HEK293 (cell line): ENCODE data around the gene CBX5.

Experiments
- FEZF1 ChIP-seq: fragments of 450-650 bp; formaldehyde crosslinking; IDR thresholded peaks from 2 replicates; pipeline ENCODE4 v1.5.1; 2016; ENCODE audit warnings: missing biosample characterization, missing genetic modification characterization
- KLF16 ChIP-seq: fragments of 450-650 bp; formaldehyde crosslinking; IDR thresholded peaks from 2 replicates; pipeline ENCODE4 v1.5.1; 2017; ENCODE audit warnings: missing biosample characterization, missing genetic modification characterization
- TSHZ1 ChIP-seq: fragments of 450-650 bp; formaldehyde crosslinking; IDR thresholded peaks from 2 replicates; pipeline ENCODE4 v1.5.1; 2016; ENCODE audit warnings: missing biosample characterization, missing genetic modification characterization, borderline replicate concordance
- ZBTB7A ChIP-seq: fragments of 450-650 bp; formaldehyde crosslinking; IDR thresholded peaks from 2 replicates; pipeline ENCODE4 v1.5.1; 2016; ENCODE audit warnings: low read depth, missing biosample characterization, missing genetic modification characterization
- ZNF175 ChIP-seq: fragments of 450-650 bp; formaldehyde crosslinking; IDR thresholded peaks from 2 replicates; pipeline ENCODE4 v1.5.1; 2016; ENCODE audit warnings: missing biosample characterization, missing genetic modification characterization
- ZNF24 ChIP-seq: fragments of 450-650 bp; formaldehyde crosslinking; IDR thresholded peaks from 2 replicates; pipeline ENCODE4 v1.5.1; 2016; ENCODE audit warnings: missing biosample characterization, missing genetic modification characterization
- ZNF555 ChIP-seq: fragments of 450-650 bp; formaldehyde crosslinking; conservative IDR thresholded peaks from 2 replicates; pipeline ENCODE4 v1.5.1; 2017; ENCODE audit warnings: missing biosample characterization, mild to moderate bottlenecking, missing genetic modification characterization, inconsistent platforms
- TF ChIP-seq, protein P1 (sequence below): fragments of 450-650 bp; formaldehyde crosslinking; IDR thresholded peaks from 2 replicates; pipeline ENCODE4 v1.5.1; 2016; ENCODE audit warnings: missing biosample characterization, missing genetic modification characterization

DNA sequence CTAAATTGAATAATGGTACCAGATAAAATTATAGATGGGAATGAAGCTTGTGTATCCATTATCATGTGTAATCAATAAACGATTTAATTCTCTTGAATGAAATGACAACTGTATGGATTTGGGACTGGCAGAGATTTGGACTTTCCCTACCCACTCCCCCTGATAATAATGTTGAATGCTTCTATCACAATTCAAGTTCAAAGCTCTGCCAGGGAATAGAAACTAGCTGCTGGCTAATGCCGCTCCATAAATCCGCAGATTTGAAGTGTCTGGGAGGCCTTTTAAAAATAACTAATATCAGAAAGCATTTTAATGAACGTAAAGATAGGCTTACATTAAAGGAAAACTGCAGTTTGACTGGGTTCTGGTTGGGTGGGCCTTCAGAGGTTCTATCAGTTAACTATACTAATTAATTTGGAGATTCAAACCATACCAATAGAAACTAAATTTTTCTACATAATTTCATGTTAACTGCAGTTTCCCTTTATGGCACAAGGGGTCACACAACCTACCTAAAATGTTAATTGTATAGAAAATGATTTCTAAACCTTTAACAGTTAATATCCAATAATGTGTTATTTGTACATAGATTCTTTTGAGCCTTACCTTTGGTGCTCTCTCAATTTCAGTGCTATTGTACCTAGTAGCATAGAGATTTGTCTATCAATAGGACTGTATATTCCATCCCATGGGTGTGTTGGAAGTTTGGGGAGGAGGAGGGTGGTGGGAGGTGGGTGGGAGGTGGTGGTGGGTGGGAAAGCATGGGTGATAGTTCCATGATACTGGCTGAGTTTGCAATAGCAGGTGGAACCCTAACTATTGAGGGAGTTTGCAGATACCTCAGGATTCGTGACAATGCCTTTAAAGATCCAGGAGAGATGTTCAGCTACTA is 5.5 kb upstream of the CBX5 start:
- TF ChIP-seq, protein P1, sequence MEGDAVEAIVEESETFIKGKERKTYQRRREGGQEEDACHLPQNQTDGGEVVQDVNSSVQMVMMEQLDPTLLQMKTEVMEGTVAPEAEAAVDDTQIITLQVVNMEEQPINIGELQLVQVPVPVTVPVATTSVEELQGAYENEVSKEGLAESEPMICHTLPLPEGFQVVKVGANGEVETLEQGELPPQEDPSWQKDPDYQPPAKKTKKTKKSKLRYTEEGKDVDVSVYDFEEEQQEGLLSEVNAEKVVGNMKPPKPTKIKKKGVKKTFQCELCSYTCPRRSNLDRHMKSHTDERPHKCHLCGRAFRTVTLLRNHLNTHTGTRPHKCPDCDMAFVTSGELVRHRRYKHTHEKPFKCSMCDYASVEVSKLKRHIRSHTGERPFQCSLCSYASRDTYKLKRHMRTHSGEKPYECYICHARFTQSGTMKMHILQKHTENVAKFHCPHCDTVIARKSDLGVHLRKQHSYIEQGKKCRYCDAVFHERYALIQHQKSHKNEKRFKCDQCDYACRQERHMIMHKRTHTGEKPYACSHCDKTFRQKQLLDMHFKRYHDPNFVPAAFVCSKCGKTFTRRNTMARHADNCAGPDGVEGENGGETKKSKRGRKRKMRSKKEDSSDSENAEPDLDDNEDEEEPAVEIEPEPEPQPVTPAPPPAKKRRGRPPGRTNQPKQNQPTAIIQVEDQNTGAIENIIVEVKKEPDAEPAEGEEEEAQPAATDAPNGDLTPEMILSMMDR (tag by site-specific recombination): no peak
- TF ChIP-seq KLF16: no peak
- no peak for TF ChIP-seq ZNF555 (tag by site-specific recombination)
- TF ChIP-seq ZBTB7A: no peak
- no peak for TF ChIP-seq TSHZ1 (tag by site-specific recombination)
- TF ChIP-seq FEZF1: no peak
- TF ChIP-seq ZNF24 (tag by site-specific recombination): no peak
- TF ChIP-seq ZNF175: no peak
